H1 (cell line): ENCODE measurements around the gene KIAA1755. TPM values are rescaled to one million over a fixed set of nuclear protein-coding genes. Genes with fewer than 3 reads are reported as not detected.

Experiments used
- CTCF ChIA-PET: fragments of 300-600 bp; sonication (Branson Sonifier 250); formaldehyde crosslinking; loops from one replicate; lab custom pipeline; 2021; ENCODE audit not compliant: partially characterized antibody; lab: Charles Lee
- POLR2A ChIA-PET: fragments of 300-600 bp; sonication (Branson Sonifier 250); formaldehyde crosslinking; loops from one replicate; lab custom pipeline; 2021; ENCODE audit warnings: inconsistent platforms; ENCODE audit not compliant: partially characterized antibody; lab: Charles Lee
- DNase-seq, 2 experiments: peaks; one replicate each; pipeline versions ENCODE4 v3.0.0 to v3.0.0-alpha.2; 2010 to 2022; ENCODE audit warnings: low spot score in 2 of 2, low read depth in 1 of 2, mixed read lengths in 1 of 2
- FAIRE-seq: peaks from 2 replicates; lab custom pipeline; 2011; peaks lifted over from hg19 to GRCh38; lab: Jason Lieb, UNC
- H2AFZ ChIP-seq: 2 replicates; pipeline ENCODE4 v1.8.1; 2012; ENCODE audit warnings: low read length, inconsistent platforms
- H2AK5ac ChIP-seq: 2 replicates; pipeline ENCODE4 v1.6.1; 2013; ENCODE audit warnings: low read depth, low read length
- H2BK120ac ChIP-seq: replicated peaks from 2 replicates; pipeline ENCODE3; 2013; ENCODE audit warnings: low read depth, low read length, inconsistent platforms
- H2BK12ac ChIP-seq: 2 replicates; pipeline ENCODE4 v1.6.1; 2013; ENCODE audit warnings: low read depth, low read length
- H2BK15ac ChIP-seq: 2 replicates; pipeline ENCODE4 v1.6.1; 2013; ENCODE audit warnings: low read length
- H2BK20ac ChIP-seq: 2 replicates; pipeline ENCODE4 v1.6.1; 2013; ENCODE audit warnings: low read length
- H2BK5ac ChIP-seq: 2 replicates; pipeline ENCODE4 v1.6.1; 2013; ENCODE audit warnings: low read depth, low read length
- H3K14ac ChIP-seq: 2 replicates; pipeline ENCODE4 v1.6.1; 2013; ENCODE audit warnings: inconsistent platforms; ENCODE audit not compliant: insufficient read length
- H3K18ac ChIP-seq: 2 replicates; pipeline ENCODE4 v1.6.1; 2013; ENCODE audit warnings: low read length; ENCODE audit errors: extremely low read depth
- H3K23ac ChIP-seq: 2 replicates; pipeline ENCODE4 v1.6.1; 2013; ENCODE audit warnings: inconsistent platforms; ENCODE audit not compliant: insufficient read length
- H3K23me2 ChIP-seq: 2 replicates; pipeline ENCODE4 v1.6.1; 2013; ENCODE audit warnings: low read depth, low read length
- H3K27ac ChIP-seq: 2 replicates; pipeline ENCODE4 v1.6.1; 2011; ENCODE audit warnings: low read depth, low read length, inconsistent platforms
- H3K27me3 ChIP-seq, 4 experiments: replicated peaks in 1 of 4; 1 replicate in 1 of 4; 2 replicates in 3 of 4; pipeline versions ENCODE4 v1.6.1 to v1.8.1; 2011 to 2013; ENCODE audit warnings: low read length in 3 of 4, mild to moderate bottlenecking in 3 of 4, inconsistent platforms in 2 of 4, mixed read lengths in 2 of 4, moderate library complexity in 1 of 4; ENCODE audit not compliant: control insufficient read depth in 3 of 4, insufficient read depth in 3 of 4; ENCODE audit errors: extremely low read depth in 1 of 4
- H3K36me3 ChIP-seq, 4 experiments: 2 replicates each; pipeline versions ENCODE4 v1.6.1 to v1.8.1; 2011 to 2013; ENCODE audit warnings: mild to moderate bottlenecking in 4 of 4, low read length in 3 of 4, moderate library complexity in 2 of 4, control low read depth in 1 of 4, inconsistent platforms in 1 of 4; ENCODE audit not compliant: insufficient read depth in 4 of 4, control insufficient read depth in 2 of 4
- H3K4ac ChIP-seq: replicated peaks from 2 replicates; pipeline ENCODE3; 2013; ENCODE audit warnings: low read length, low read depth, mixed read lengths, inconsistent platforms; ENCODE audit not compliant: insufficient read length
- H3K4me1 ChIP-seq, 4 experiments: replicated peaks in 1 of 4; 1 replicate in 1 of 4; 2 replicates in 3 of 4; pipeline versions ENCODE4 v1.6.1 to v1.8.1; 2011 to 2013; ENCODE audit warnings: low read length in 3 of 4, inconsistent platforms in 2 of 4, mixed read lengths in 1 of 4; ENCODE audit not compliant: insufficient read depth in 4 of 4, control insufficient read depth in 3 of 4
- H3K4me2 ChIP-seq, 2 experiments: 2 replicates each; pipeline versions ENCODE4 v1.6.1 to v1.8.1; 2011 to 2013; ENCODE audit warnings: low read depth in 2 of 2, low read length in 2 of 2, control low read depth in 1 of 2, inconsistent platforms in 1 of 2, mild to moderate bottlenecking in 1 of 2; ENCODE audit not compliant: insufficient read depth in 1 of 2
- H3K4me3 ChIP-seq, 4 experiments: fragments of 200-600, 300-600 bp in 1 of 4; sonication (generic), shearing (Covaris generic), sonication (Bioruptor Twin) in 1 of 4; 2 replicates each; pipeline versions ENCODE4 v1.5.1 to v1.8.1; 2011 to 2016; ENCODE audit warnings: low read length in 4 of 4, low read depth in 3 of 4, control low read depth in 2 of 4, inconsistent platforms in 2 of 4, mild to moderate bottlenecking in 2 of 4, mixed read lengths in 1 of 4, moderate library complexity in 1 of 4; ENCODE audit not compliant: insufficient read depth in 2 of 4; ENCODE audit errors: extremely low read depth in 1 of 4
- H3K56ac ChIP-seq: replicated peaks from 2 replicates; pipeline ENCODE3; 2013; ENCODE audit warnings: low read depth, mild to moderate bottlenecking, mixed read lengths, low read length, inconsistent platforms; ENCODE audit not compliant: insufficient read length
- H3K79me1 ChIP-seq: 2 replicates; pipeline ENCODE4 v1.6.1; 2013; ENCODE audit warnings: low read depth, low read length, control low read depth
- H3K79me2 ChIP-seq, 2 experiments: 2 replicates each; pipeline versions ENCODE4 v1.6.1 to v1.8.1; 2012 to 2013; ENCODE audit warnings: low read length in 2 of 2, mild to moderate bottlenecking in 2 of 2, inconsistent platforms in 1 of 2; ENCODE audit not compliant: insufficient read depth in 2 of 2, control insufficient read depth in 1 of 2
- H3K9ac ChIP-seq, 4 experiments: replicated peaks in 1 of 4; 1 replicate in 1 of 4; 2 replicates in 3 of 4; pipeline versions ENCODE4 v1.6.1 to v1.8.1; 2011 to 2013; ENCODE audit warnings: low read depth in 3 of 4, low read length in 3 of 4, control low read depth in 2 of 4, mild to moderate bottlenecking in 2 of 4, moderate library complexity in 2 of 4, inconsistent platforms in 1 of 4; ENCODE audit errors: extremely low read depth in 1 of 4
- H3K9me3 ChIP-seq, 2 experiments: 2 replicates each; pipeline versions ENCODE4 v1.6.1 to v1.8.1; 2012 to 2013; ENCODE audit warnings: mild to moderate bottlenecking in 2 of 2, moderate library complexity in 2 of 2, control low read depth in 1 of 2, inconsistent platforms in 1 of 2, low read depth in 1 of 2, low read length in 1 of 2, mixed read lengths in 1 of 2; ENCODE audit not compliant: insufficient read depth in 2 of 2
- H4K20me1 ChIP-seq, 2 experiments: replicated peaks in 1 of 2; 2 replicates each; pipeline versions ENCODE3 to v1.8.1; 2011 to 2013; ENCODE audit warnings: inconsistent platforms in 2 of 2, low read length in 2 of 2, mild to moderate bottlenecking in 1 of 2; ENCODE audit not compliant: insufficient read depth in 2 of 2, control insufficient read depth in 1 of 2
- H4K5ac ChIP-seq: 2 replicates; pipeline ENCODE4 v1.6.1; 2013; ENCODE audit warnings: low read length, low read depth, mixed read lengths, inconsistent platforms; ENCODE audit not compliant: insufficient read length
- H4K8ac ChIP-seq: 2 replicates; pipeline ENCODE4 v1.8.0; 2013; ENCODE audit warnings: mild to moderate bottlenecking, moderate library complexity, low read length, inconsistent platforms; ENCODE audit not compliant: insufficient read depth; ENCODE audit errors: extremely low read depth
- H4K91ac ChIP-seq: replicated peaks from 2 replicates; pipeline ENCODE3; 2013; ENCODE audit warnings: low read length, mixed read lengths, inconsistent platforms; ENCODE audit not compliant: insufficient read length
- NRF1 ChIP-seq: IDR thresholded peaks from 2 replicates; pipeline ENCODE4 v1.6.1; 2011; ENCODE audit warnings: mild to moderate bottlenecking, low read depth, low read length, improper control_type of control experiment
- PHF8 ChIP-seq: fragments of 200-600 bp; sonication (generic); conservative IDR thresholded peaks from 2 replicates; pipeline ENCODE4 v1.7.1; 2012; ENCODE audit warnings: low read depth, mild to moderate bottlenecking, inconsistent platforms, low read length, moderate library complexity
- SIRT6 ChIP-seq: IDR thresholded peaks from one replicate; pipeline ENCODE4 v1.7.1; 2012; ENCODE audit warnings: low read length, inconsistent platforms
- SP1 ChIP-seq: IDR thresholded peaks from 2 replicates; pipeline ENCODE4 v1.6.1; 2011; ENCODE audit warnings: low read depth, low read length
- SUZ12 ChIP-seq: fragments of 200-600 bp; sonication (generic); IDR thresholded peaks from 2 replicates; pipeline ENCODE4 v1.6.1; 2012; ENCODE audit warnings: mild to moderate bottlenecking, inconsistent platforms, low read length, moderate library complexity, mixed read lengths
- WGBS, 2 experiments: shearing (Covaris generic) in 1 of 2; methylation state at CpG; one replicate each; pipeline versions ENCODE4 v1.1.6 to v1.1.7; 2013 to 2015; ENCODE audit warnings: low lambda C conversion rate in 2 of 2, mixed read lengths in 2 of 2, inconsistent platforms in 1 of 2, low coverage in 1 of 2, missing lambda C conversion rate in 1 of 2; ENCODE audit not compliant: insufficient replicate concordance in 2 of 2, insufficient coverage in 1 of 2, insufficient read length in 1 of 2; ENCODE audit errors: extremely low coverage in 1 of 2, missing lambda C conversion rate in 1 of 2; 5-methylcytosine and 5-hydroxymethylcytosine counted together
- polyA plus RNA-seq, 7 experiments: library from polyadenylated mRNA; depleted of rRNA in 3 of 7; stranded (reverse) in 5 of 7; unstranded in 2 of 7; fragments of >200 nt in 5 of 7; fragments of 200-250 nt in 2 of 7; gene quantifications; 1 replicate in 5 of 7; 2 replicates in 1 of 7; 4 replicates in 1 of 7; pipeline versions ENCODE4 v1.2.1 to v1.2.3, GENCODE V29; 2011 to 2013; ENCODE audit warnings: missing spikeins in 2 of 7, mixed read lengths in 2 of 7
- total RNA-seq: library from RNA; stranded (reverse); fragmentation: NEBNext Ultra II Directional; extraction: Animal tissue kit (Norgen Biotek cat#: 25700); gene quantifications from 2 replicates; pipeline ENCODE4 v1.2.1, GENCODE V29; 2021
- TF ChIP-seq, protein P1 (sequence below), 3 experiments: IDR thresholded peaks; 1 replicate in 2 of 3; 2 replicates in 1 of 3; pipeline versions ENCODE4 v1.5.1 to v1.6.1; 2011; ENCODE audit warnings: low read length in 3 of 3, mild to moderate bottlenecking in 3 of 3, inconsistent platforms in 2 of 3, low read depth in 1 of 3, moderate library complexity in 1 of 3; ENCODE audit not compliant: insufficient read depth in 1 of 3; ENCODE audit errors: control extremely low read depth in 1 of 3

Gene KIAA1755
- total and polyA plus RNA-seq, 2 of the 8 experiments (the other 6 are each of a cell fraction or from before 2014, with no cell fraction given) = 0.23 TPM; not detected in 1

DNA sequence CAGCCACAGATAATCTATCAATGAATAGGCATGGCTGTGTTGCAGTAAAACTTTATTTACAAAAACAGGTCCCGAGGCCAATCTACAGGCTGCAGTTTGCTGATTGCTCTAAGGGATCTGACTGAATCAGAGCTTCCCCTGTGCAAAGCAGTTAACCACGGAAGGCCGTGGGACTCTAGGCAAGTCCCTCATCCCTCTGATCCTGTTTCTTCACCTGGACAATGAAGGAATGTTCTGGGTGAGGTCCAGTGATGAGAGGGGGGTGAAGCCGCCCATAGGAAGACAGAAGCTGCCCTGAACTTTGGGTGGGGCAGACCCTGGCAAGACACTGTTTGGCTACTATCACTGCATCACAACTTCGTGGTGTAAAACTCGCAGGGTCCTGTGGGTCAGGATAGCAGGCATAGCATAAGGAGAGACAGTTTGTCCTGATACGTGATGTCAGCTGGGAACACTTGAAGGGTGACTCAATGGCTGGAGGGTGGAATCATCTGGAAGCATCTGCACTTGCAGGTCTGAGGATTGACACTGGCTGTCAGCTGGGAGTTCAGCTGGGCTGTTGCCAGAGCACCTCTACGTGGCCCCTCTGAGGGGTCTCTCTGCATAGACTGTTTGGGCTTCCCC, 62.2 kb downstream of the KIAA1755 start:
- no peak overlapping the region for H3K18ac ChIP-seq
- H3K4ac ChIP-seq = no peak overlapping the region
- no peak overlapping the region for H3K14ac ChIP-seq
- no peaks in the 10 kb centered on the region for H3K36me3 ChIP-seq
- WGBS, 2 experiments = 90% methylated on average over 8 of the region's 8 CpGs; no CpG with 5 or more reads in 1 of the 2 experiments
- ChIA-PET CTCF (interaction anchor here (0.8 to 3.6 kb wide), 5 partner anchors 17 to 141 kb away, joined by 3 to 24 read pairs (median 4); no protein-coding TSS in a partner anchor), POLR2A (no interaction called here)
- FAIRE-seq = no peak
- no peak for TF ChIP-seq SIRT6
- TF ChIP-seq, protein P1, sequence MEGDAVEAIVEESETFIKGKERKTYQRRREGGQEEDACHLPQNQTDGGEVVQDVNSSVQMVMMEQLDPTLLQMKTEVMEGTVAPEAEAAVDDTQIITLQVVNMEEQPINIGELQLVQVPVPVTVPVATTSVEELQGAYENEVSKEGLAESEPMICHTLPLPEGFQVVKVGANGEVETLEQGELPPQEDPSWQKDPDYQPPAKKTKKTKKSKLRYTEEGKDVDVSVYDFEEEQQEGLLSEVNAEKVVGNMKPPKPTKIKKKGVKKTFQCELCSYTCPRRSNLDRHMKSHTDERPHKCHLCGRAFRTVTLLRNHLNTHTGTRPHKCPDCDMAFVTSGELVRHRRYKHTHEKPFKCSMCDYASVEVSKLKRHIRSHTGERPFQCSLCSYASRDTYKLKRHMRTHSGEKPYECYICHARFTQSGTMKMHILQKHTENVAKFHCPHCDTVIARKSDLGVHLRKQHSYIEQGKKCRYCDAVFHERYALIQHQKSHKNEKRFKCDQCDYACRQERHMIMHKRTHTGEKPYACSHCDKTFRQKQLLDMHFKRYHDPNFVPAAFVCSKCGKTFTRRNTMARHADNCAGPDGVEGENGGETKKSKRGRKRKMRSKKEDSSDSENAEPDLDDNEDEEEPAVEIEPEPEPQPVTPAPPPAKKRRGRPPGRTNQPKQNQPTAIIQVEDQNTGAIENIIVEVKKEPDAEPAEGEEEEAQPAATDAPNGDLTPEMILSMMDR (IDR thresholded peaks at IDR 0.05; ENCODE audit: control extremely low read depth in 1 of 3, insufficient read depth in 1 of 3, low read depth in 1 of 3, low read length in 3 of 3) = no peak
- no peak for TF ChIP-seq SP1
- no peak for TF ChIP-seq SUZ12
- no peak for TF ChIP-seq PHF8
- TF ChIP-seq NRF1 = no peak
- no peaks in the 10 kb centered on the region for H3K79me2 ChIP-seq
- no peak overlapping the region for H2AK5ac ChIP-seq
- no peak overlapping the region for H2BK5ac ChIP-seq
- no peak overlapping the region for H2BK12ac ChIP-seq
- H3K4me2 ChIP-seq = no peak overlapping the region
- H3K56ac ChIP-seq = no peak overlapping the region
- H2BK20ac ChIP-seq = no peak overlapping the region
- no peak overlapping the region for H4K8ac ChIP-seq
- no peak overlapping the region for H2AFZ ChIP-seq
- no peak overlapping the region for H2BK15ac ChIP-seq
- no peak overlapping the region for H3K9ac ChIP-seq
- no peaks in the 10 kb centered on the region for H4K20me1 ChIP-seq
- no peaks in the 10 kb centered on the region for H3K4me1 ChIP-seq
- H3K27me3 ChIP-seq = no peaks in the 10 kb centered on the region
- no peak overlapping the region for H3K23ac ChIP-seq
- H3K79me1 ChIP-seq = no peaks in the 10 kb centered on the region
- peaks cover 2% of the 10 kb centered on the region; the same call in 1 of the 2 replicates for H3K23me2 ChIP-seq
- H3K9me3 ChIP-seq = no peaks in the 10 kb centered on the region
- H3K27ac ChIP-seq = no peak overlapping the region; the same call in 1 of the 2 replicates
- H3K4me3 ChIP-seq = no peak overlapping the region
- H4K91ac ChIP-seq = no peak overlapping the region
- H2BK120ac ChIP-seq = no peak overlapping the region
- no peak overlapping the region for H4K5ac ChIP-seq
- no peak for DNase-seq
